ENCODE results near the gene TNKS2. TPM values are rescaled to one million over a fixed set of nuclear protein-coding genes. Genes with fewer than 3 reads are reported as not detected.

TNKS2 gene
- total RNA-seq, 1 donor from 2014 or later = 52.8 TPM

GRCh38 chr10:91875779-91876178, 77.6 kb downstream of the TNKS2 start:
- Mint-ChIP-seq H3K27me3 (no peaks in the 10 kb centered on the region), H3K9me3 (ENCODE audit: low read depth) (no peaks in the 10 kb centered on the region), H3K36me3 (ENCODE audit: insufficient read depth) (no peaks in the 10 kb centered on the region), H3K4me1 (ENCODE audit: low read depth) (peaks cover 12% of the 10 kb centered on the region), H3K4me3 (ENCODE audit: low read depth) (no peak overlapping the region), H3K27ac (no peak overlapping the region)
- no peak for TF ChIP-seq CTCF (IDR thresholded peaks at IDR 0.05; ENCODE audit: unreplicated experiment)
- no peak for DNase-seq (ENCODE audit: low spot score, unreplicated experiment)

- DNase-seq (ENCODE audit: low spot score, unreplicated experiment) = no peak
- H3K9me3 Mint-ChIP-seq (ENCODE audit: low read depth) = no peaks in the 10 kb centered on the region
- H3K27ac Mint-ChIP-seq = no peak overlapping the region
- TF ChIP-seq CTCF (IDR thresholded peaks at IDR 0.05; ENCODE audit: unreplicated experiment) = no peak
- peaks cover 24% of the 10 kb centered on the region for H3K4me1 Mint-ChIP-seq (ENCODE audit: low read depth)
- H3K4me3 Mint-ChIP-seq (ENCODE audit: low read depth) = no peak overlapping the region
- H3K36me3 Mint-ChIP-seq (ENCODE audit: insufficient read depth) = no peaks in the 10 kb centered on the region
- peaks cover 10% of the 10 kb centered on the region for H3K27me3 Mint-ChIP-seq
Measured at GRCh38 chr10:91879515-91880170, 81.4 kb downstream of the TNKS2 start.

- TF ChIP-seq CTCF (IDR thresholded peaks at IDR 0.05; ENCODE audit: unreplicated experiment) = peak; percentile 10
- H3K27ac Mint-ChIP-seq = no peak overlapping the region
- peaks cover 23% of the 10 kb centered on the region for H3K4me1 Mint-ChIP-seq (ENCODE audit: low read depth)
Measured at GRCh38 chr10:91880310-91880709, 82.1 kb downstream of the TNKS2 start.

GRCh38 chr10:91883549-91884444, 85.6 kb downstream of the TNKS2 start:
- no peak for TF ChIP-seq CTCF (IDR thresholded peaks at IDR 0.05; ENCODE audit: unreplicated experiment)
- no peak for DNase-seq (ENCODE audit: low spot score, unreplicated experiment)
- H3K4me3 Mint-ChIP-seq (ENCODE audit: low read depth) = peak overlapping the region; percentile 44
- H3K4me1 Mint-ChIP-seq (ENCODE audit: low read depth) = peaks cover 32% of the 10 kb centered on the region
- no peaks in the 10 kb centered on the region for H3K36me3 Mint-ChIP-seq (ENCODE audit: insufficient read depth)
- H3K27me3 Mint-ChIP-seq = peaks cover 12% of the 10 kb centered on the region
- H3K9me3 Mint-ChIP-seq (ENCODE audit: low read depth) = no peaks in the 10 kb centered on the region
- peak overlapping the region; percentile 90 for H3K27ac Mint-ChIP-seq

More at GRCh38 chr10:91880310-91880709, 82.1 kb downstream of the TNKS2 start:
- no peak for DNase-seq (ENCODE audit: low spot score, unreplicated experiment)
- Mint-ChIP-seq H3K27me3 (peaks cover 12% of the 10 kb centered on the region), H3K36me3 (ENCODE audit: insufficient read depth) (no peaks in the 10 kb centered on the region), H3K9me3 (ENCODE audit: low read depth) (no peaks in the 10 kb centered on the region), H3K4me3 (ENCODE audit: low read depth) (no peak overlapping the region)

- no peak for DNase-seq (ENCODE audit: low spot score, unreplicated experiment)
- H3K36me3 Mint-ChIP-seq (ENCODE audit: insufficient read depth) = no peaks in the 10 kb centered on the region
- H3K27ac Mint-ChIP-seq = no peak overlapping the region
- H3K4me3 Mint-ChIP-seq (ENCODE audit: low read depth) = no peak overlapping the region
- TF ChIP-seq CTCF (IDR thresholded peaks at IDR 0.05; ENCODE audit: unreplicated experiment) = no peak
- peaks cover 32% of the 10 kb centered on the region for H3K4me1 Mint-ChIP-seq (ENCODE audit: low read depth)
- peaks cover 12% of the 10 kb centered on the region for H3K27me3 Mint-ChIP-seq
- H3K9me3 Mint-ChIP-seq (ENCODE audit: low read depth) = no peaks in the 10 kb centered on the region
Measured at GRCh38 chr10:91884536-91884935, 86.3 kb downstream of the TNKS2 start.

All from progenitor cell of endocrine pancreas (in vitro differentiated cells).